NCI-H2171 (cell line): ENCODE results near the gene ITPKC.
A peak's percentile ranks its signal among the peaks of the same experiment; 100 is the strongest.

Source experiments
- DNase-seq: peaks from one replicate; lab custom pipeline; 2025; lab: John Stamatoyannopoulos, UW

Gene ITPKC

DNA sequence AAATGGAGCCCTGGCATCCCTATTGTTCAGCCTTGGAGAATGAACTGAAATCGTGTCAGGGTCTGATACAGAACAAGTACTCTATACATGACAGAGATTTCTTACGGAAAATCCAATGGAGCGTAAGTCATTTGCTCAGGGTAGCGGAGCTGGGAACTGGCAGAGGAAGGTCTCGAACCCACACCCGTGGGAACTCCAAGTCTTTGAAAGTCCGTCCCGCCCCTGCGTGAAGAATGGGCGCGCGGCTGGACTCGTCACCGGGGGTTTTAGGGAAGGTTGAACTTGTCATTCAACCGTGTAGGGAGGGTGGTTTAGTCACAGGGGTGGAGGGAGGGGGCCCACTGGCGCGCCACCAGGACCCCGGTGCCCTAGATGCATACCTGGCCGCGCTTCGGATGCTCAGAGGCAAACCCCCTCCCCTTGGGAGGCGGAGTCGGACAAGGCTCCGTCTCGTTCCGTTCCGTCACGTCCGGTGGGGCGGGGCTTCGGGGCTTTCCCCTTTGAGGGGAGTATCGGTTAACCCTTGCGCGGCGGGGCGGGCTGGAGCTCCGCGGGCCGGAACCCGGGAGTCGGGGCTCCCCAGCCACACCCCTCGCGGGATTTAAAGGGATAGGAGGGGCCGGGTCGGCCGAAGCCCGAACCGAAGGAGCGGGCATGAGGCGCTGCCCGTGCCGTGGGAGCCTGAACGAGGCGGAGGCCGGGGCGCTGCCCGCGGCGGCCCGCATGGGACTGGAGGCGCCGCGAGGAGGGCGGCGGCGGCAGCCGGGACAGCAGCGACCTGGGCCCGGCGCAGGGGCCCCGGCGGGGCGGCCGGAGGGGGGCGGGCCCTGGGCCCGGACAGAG lies at the start of gene ITPKC, which contains the start of gene COQ8B:
Gene ITPKC (plus strand): TSS at position 631 of the 843 bp plus-strand sequence. CDS start 24 bp downstream, at position 655.
Gene COQ8B (minus strand): TSS at position 405 of the 843 bp plus-strand sequence. CDS start 2,254 bp downstream, outside the sequence.
- DNase-seq, result peak; percentile 99

DNA sequence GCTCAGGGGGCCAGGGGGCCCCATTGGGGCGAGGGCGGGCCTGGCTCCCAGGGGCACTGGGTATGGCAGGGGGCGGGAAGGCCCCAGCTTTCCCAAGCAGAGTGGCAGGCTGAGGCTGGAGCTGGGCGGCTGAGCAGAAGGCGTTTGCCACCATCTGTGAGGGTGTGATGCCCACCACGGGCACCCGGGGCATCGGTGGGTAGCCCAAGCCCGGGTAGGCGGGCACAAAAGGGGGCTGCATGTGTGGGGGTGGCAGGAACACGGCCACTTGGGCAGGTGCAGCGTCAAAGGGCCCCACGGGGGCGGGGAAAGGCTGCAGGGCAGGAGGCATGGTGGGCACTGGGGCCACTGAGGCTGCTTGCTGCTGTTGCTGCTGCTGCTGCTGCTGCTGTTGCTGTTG lies 49.3 kb upstream of the ITPKC start:
- DNase-seq, result no peak

- no peak for DNase-seq
These were observed 47.8 kb upstream of the ITPKC start for GRCh38 chr19:40668991-40669614.

DNA sequence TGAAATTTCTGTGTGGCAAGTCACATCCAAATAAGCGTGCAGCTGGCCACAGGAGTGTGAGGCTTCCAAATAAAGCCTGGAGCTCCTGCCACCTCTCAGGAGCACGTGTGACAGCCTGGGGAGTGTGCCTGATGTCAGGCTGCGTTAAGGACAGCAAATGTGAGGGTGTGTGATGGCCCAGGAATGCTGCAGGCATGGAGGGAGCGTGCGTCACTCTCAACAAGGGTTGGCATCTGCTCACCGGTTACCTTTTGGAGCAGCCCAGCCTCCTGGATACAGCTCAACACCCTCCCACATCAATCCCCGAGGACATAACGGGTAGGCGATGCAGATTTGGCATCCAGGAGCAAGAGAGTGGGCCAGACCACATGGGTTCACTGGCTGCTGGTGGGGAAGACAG lies 45.5 kb upstream of the ITPKC start:
- no peak for DNase-seq

GRCh38 chr19:40672038-40672437 lies 44.9 kb upstream of the ITPKC start:
- no peak for DNase-seq

DNA sequence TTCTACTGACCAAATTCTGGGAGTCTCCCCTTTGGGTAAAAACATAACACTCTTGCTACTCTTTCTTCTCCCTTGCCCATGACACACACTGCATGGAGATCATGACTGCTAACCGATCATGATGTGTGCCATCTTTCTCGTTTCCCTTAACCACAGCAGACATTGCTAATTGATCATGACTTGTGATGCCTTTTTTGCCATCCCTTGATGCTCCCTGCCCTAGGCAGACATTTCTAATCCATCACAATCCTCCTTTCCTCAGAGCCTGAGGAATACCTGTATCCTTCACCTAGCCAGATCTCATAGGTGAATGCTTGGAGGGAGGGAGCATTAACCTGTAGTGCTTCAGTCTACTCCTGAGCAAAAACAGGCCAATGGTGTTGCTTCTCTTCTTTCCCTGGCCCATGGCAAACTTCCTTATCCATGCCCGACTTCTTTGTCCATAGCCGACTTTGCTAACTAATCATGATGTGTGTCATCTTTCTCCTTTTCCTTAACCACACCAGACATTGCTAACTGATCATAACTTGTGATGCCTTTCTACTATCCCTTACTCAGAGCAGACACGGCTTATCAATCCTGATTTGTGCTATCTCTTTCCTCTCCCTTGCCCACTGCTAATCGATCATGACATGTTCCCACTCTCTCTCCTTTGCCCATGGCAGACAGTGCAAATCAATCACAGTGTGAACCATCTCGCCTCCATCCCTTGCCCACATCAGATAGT lies 44.2 kb upstream of the ITPKC start:
- no peak for DNase-seq

DNA sequence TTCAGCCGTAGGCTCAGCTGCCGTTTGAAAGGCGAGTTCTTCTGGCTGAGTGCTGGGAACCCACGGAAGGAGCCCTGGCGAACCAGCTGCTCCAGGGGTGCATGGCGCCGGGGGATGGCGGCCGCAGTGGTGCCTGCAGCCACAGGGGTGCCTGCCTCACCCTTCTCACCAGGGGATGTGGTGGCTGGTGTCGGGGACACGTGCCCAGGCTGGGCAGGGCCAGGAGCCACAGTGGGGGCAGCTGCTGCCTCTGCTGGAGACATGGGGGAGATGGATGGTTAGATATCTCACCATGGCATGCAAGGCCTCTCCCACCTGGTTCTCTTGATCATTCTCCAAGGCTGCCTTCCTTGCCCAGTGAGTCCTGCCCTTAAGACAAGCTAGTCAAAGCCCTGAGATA lies 43.5 kb upstream of the ITPKC start:
- DNase-seq, result no peak

DNA sequence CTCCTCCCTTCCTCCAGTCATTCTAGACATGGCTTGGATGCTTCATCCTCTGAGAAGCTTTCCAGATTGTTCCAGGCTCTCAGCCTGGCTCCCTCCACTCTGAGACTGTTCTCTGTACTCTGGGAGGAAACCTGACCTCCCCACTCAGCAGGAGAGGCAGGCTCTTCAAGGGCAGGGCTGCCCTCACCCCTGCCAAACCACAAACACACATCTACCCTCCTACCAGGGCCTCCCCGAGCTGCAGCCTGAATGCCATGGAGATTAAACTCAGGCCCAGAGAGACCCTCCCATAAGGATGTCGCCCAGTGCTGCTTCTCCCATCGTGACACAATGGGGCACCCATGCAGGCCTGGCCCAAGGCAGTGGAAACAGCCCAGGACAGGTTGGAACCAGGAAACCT lies 42.6 kb upstream of the ITPKC start:
- DNase-seq, result no peak

GRCh38 chr19:40677156-40677555 lies 39.8 kb upstream of the ITPKC start:
- no peak for DNase-seq

DNA sequence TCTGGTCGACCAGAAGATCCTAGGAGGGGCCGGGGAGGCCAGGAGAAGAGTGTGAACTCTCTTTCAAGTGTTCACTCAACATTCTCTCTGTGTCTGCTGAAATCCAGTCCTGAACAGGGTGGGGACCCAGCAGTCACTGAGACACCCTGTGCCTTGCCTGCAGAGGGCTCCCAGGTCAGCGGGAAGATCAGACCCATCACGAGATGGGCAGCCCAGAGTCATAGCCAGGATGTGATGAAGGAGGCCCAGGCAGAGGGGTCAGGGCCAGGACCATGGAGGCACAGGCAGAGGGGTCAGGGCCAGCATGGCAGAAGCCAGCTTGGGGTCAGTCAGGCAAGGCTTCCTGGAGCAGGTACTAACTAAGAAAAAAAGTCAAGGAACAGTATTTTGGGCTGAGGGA lies 35.9 kb upstream of the ITPKC start:
- DNase-seq, result no peak

DNA sequence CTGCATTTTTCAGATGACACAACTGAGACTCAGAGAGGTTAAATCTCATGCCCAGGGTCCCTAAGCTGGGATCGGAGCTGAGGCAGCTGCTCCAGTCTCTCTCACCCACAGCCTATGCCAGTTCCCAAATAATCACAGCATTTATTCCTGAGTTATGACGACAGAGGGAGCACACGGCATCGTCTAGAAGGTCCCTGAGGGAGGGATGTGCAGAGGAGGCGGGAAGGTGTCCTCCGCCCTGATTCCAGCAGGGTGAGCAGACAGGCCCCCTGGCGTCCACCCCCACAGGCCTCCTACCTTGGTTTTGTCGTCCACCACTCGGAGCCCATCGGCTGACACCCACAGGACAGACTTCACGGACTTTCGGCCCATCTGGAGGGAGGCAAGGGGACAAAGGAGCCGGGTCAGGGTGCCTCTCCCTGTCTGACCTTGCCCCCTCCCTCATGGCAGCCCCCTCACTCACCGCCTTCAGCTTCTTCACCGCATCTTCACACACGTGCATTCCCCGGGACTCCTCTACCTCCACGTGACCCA lies 34.4 kb upstream of the ITPKC start:
- no peak for DNase-seq

GRCh38 chr19:40683437-40683836 lies 33.5 kb upstream of the ITPKC start:
- no peak for DNase-seq

GRCh38 chr19:40684280-40684679 lies 32.6 kb upstream of the ITPKC start:
- DNase-seq, result no peak

GRCh38 chr19:40685016-40685526 lies 31.8 kb upstream of the ITPKC start:
- no peak for DNase-seq

DNA sequence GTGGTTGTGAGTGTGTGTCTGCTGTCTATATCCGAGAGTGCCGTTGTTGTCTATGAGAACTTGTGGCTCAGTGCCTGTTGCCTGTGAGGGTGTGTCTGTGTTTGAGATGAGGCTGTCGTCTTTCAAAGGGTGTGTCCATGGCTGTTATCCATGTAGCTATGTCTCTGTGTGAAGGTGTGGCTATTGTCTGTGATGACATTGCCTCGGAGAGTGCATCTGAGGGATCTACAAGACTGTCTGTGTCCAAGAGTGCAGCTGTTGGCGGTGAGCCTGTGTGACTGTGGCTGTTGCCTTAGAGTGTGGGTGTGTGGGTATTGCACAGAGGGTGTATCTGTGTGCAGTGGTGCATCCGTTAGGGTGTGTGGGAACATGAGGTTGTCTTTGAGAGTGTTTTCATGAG lies 31.3 kb upstream of the ITPKC start:
- DNase-seq, result no peak

DNA sequence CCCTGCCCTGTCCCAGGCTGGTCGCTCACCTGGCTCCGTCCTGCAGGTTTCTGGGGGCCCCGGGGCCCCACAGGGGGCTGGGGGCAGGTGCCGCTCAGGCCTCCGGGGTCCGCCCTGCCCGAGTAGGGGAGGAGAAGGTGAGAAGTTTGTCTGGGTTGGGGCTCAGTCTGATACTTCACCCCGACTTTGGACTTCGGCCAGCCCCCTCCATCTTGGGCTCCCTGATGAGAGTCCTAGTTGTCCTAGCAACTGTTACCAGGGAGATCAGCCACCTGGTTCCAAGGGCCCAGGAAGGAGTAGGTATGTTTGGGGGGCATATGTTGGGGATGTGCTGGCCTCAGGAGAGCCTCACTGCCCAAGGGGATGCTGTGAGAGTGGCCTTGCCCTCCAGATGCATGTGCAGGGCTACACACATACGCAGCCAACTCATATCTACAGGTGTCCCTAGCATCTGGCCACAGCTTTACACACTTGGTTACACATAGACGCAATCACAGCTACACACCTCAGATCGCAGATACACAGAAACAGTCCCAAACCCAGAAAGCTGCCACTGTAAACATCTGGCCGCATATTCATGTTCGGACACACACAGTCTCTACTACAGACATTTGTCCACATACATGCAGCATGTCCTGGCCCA lies 29.9 kb upstream of the ITPKC start:
- DNase-seq, result no peak

GRCh38 chr19:40687525-40688016 lies 29.3 kb upstream of the ITPKC start:
- DNase-seq, result no peak

GRCh38 chr19:40688309-40688708 lies 28.6 kb upstream of the ITPKC start:
- DNase-seq, result no peak

- no peak for DNase-seq
These were observed 27.9 kb upstream of the ITPKC start for GRCh38 chr19:40688987-40689338.

DNA sequence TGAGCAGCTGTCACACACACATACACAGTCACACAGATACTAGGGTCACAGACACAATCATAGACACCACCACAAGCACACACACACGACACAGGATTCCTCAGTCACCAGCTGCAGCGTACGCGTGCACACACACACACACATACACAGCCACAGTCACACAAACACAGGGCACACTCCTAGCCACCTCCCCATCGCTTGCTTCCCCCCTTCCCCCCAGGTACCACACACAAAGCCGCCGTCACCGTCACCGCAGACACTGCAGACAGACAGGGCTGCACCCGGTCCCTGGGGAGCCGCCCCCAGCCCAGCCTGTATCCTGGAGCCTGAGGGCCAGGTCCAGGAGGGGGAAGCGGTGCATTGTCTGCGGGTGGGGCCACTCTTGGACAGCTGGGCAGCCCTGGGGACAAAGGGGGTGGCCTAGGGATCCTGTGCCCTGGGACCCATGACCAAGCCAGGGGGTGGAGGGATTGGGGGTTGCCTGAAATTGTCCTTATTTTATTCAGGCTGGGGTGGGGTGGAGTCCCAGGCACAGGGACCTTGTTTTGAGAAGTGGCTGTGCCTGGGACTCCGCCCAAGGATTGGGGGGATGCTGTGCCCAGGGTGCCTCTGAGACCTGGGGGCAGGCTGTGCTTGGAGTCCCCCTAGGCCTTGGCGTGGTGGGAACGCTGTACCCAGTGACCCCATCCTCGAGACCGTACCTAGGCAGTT lies 27.4 kb upstream of the ITPKC start:
- peak; percentile 18 for DNase-seq
